HFF-Myc (cell line): Measurements from ENCODE around the gene VPS13D.

Experiments used
- DNase-seq: peaks from one replicate; pipeline ENCODE4 v3.0.0-alpha.2; 2011; ENCODE audit warnings: low read depth; ENCODE audit errors: extremely low read depth
- H3K4me3 ChIP-seq: replicated peaks from 2 replicates; pipeline ENCODE4 v1.5.1; 2011; ENCODE audit warnings: low read depth, mild to moderate bottlenecking, control low read depth, low read length
- TF ChIP-seq, protein P1 (sequence below): IDR thresholded peaks from 2 replicates; pipeline ENCODE4 v1.5.1; 2012; ENCODE audit warnings: mild to moderate bottlenecking, low read depth, low read length, control low read depth; ENCODE audit errors: missing control alignments

VPS13D gene

DNA sequence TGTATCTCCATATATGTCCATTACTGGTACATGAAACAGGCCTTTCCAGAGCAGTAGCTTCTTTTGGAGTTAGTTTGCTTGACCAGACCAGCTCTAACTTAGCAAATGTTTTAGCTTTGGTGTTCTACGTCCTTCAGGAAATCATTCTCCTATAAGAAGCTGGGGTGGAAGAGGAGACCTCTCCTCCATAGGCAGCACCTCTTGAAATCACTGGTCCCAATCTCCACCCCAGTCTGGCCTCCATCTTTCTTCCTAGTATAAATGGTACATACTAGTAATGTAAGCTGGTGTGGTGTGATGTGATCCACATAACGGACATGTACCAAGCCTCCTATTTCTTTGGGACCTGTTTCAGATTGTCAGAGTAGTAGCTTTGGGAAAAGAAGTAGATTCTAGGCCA lies 216.8 kb downstream of the VPS13D start:
- DNase-seq, result no peak
- TF ChIP-seq, protein P1, sequence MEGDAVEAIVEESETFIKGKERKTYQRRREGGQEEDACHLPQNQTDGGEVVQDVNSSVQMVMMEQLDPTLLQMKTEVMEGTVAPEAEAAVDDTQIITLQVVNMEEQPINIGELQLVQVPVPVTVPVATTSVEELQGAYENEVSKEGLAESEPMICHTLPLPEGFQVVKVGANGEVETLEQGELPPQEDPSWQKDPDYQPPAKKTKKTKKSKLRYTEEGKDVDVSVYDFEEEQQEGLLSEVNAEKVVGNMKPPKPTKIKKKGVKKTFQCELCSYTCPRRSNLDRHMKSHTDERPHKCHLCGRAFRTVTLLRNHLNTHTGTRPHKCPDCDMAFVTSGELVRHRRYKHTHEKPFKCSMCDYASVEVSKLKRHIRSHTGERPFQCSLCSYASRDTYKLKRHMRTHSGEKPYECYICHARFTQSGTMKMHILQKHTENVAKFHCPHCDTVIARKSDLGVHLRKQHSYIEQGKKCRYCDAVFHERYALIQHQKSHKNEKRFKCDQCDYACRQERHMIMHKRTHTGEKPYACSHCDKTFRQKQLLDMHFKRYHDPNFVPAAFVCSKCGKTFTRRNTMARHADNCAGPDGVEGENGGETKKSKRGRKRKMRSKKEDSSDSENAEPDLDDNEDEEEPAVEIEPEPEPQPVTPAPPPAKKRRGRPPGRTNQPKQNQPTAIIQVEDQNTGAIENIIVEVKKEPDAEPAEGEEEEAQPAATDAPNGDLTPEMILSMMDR, result no peak
- no peak overlapping the region for H3K4me3 ChIP-seq

DNA sequence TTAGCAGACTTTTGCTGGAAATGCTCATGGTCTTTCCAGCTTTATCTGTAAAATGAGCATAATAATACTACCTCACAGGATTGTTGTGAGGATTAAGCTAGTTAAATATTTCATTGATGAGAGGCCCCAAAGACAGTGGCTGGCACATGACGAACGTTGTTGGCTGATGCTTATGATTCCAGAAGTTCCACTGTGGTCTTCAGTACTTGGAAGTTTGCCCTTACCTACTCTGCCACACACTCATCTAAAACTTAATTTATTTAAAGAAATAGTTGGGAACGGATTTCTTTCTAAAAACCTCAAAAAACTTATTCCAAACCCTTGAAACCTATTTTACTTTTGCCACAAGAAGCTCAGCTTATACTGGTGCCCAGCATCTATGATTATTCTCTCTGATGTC lies 217.5 kb downstream of the VPS13D start:
- no peak for DNase-seq
- TF ChIP-seq, protein P1, result no peak
- H3K4me3 ChIP-seq, result no peak overlapping the region

DNA sequence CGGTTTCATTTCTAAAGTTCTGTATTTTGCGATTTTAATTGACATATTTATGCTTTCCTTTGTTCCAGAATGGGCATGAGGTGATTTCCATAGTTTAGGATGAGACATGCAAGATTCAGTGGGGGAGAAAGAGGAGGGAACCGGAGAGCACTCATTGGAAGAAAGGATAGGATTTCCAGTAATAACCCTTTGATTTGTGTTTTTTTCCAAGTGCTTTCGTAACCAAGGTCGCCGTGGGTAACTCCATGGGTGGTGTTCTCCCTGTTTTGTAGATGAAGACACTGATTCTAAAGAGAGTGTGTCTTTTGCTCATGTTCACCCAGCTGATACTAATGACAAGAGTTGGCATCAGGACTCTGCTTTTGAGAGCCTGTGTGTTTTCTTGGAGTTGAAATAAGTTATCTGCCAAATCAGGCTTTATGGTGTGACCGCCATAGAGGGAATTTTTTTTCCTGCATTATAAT lies 218.1 kb downstream of the VPS13D start:
- TF ChIP-seq, protein P1, result no peak
- no peak overlapping the region for H3K4me3 ChIP-seq
- no peak for DNase-seq

DNA sequence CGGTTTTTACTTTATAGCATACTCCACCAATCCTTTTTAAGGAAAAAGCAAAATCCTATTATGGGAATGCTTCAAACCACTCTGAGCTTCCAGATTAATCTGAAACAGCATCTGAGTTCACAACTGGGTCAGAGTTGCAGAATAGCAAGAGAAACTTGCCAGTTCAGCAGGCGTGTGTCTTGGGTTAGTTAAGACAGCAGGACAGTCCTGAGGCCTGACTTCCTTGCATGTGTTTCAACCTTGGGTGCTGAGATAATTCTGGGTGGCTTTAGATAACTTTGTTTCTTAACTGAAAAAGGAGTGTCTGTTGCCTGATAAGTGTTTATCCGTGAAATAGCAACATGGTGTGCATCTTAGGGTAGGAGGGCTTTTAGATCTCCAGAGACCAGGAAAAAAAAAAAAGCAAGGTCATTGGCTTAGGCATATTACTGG lies 218.9 kb downstream of the VPS13D start:
- DNase-seq, result no peak
- TF ChIP-seq, protein P1, result no peak
- H3K4me3 ChIP-seq, result no peak overlapping the region

DNA sequence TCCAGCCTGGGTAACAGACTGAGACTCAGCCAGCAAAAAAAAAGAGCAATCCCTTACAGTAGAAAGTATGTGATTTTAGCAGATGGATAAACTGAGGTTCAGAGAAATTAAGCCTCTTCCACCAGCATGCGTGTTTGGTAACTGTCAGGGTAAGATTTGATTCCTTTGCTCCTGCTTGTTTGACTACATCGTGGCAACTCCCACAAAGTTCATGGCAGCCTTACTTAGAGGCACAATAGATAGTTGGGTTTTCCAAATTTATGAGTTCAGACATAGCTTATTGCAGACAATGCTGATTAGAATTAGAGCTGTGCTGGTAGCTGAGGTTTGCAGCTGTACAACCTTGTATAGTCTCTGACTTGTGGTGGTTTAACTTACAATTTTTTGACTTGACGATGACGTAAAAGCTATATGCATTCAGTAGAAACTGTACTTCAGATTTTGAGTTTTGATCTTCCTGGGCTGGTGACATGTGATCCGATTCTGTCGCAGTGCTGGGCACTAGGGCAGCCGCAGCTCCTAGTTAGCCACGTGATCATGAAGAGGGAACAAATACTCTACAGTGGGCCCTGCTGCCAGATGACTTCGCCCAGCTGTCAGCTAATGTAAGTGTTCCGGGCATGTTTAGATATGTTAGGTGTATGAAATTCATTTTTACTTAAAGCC lies 220.4 kb downstream of the VPS13D start:
- TF ChIP-seq, protein P1, result no peak
- H3K4me3 ChIP-seq, result no peak overlapping the region
- no peak for DNase-seq

DNA sequence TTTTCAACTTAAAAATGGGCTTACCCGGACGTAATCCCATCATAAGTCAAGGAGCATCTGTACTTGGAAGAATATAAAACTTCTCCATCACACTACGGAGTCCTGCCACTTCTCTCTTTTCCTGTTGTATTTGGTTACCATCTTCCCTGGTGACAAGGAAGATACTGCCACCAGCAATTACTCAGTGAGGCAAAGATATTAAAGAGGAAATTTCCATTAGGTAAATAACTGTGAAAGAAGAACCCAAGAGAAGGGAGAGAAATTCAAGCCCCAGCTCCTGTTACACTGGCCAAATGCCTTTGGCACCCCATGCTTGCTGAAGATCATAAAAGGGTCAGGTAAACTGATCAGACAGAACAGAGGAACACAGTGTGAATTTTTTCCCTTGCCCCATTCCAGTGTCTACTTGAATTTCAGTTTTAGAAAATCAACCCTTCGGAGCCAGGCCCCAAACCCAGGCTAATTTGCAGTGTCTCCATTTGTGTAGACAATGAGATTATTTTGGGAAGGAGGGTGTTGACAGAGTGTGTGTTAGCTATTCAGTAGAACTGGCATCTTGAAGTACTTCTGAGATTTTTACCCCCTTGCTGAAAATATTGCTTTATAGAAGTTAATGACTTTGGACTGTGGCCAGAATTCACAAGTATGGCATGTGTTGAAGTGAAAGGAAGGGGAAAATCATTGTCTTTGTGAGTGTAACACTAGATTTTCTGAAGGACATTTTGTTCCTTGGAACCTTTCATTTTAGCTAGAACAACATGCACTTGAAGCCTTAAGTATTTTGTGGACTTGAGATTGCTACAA lies 221.1 kb downstream of the VPS13D start:
- DNase-seq, result no peak
- TF ChIP-seq, protein P1, result no peak
- no peak overlapping the region for H3K4me3 ChIP-seq
